NB4 (cell line): ENCODE results near the gene ADGRL3.

Experiments used
- POLR2A ChIP-seq: IDR thresholded peaks from 2 replicates; pipeline ENCODE4 v1.6.1; 2011; ENCODE audit warnings: mild to moderate bottlenecking; ENCODE audit not compliant: insufficient read length; ENCODE audit errors: extremely low read depth
- TF ChIP-seq, protein P1 (sequence below): IDR thresholded peaks from one replicate; pipeline ENCODE4 v1.5.1; 2012; ENCODE audit warnings: low read depth, low read length
- TF ChIP-seq, protein P2 (sequence below): IDR thresholded peaks from 2 replicates; pipeline ENCODE4 v1.6.1; 2011; ENCODE audit warnings: low read depth, low read length

DNA sequence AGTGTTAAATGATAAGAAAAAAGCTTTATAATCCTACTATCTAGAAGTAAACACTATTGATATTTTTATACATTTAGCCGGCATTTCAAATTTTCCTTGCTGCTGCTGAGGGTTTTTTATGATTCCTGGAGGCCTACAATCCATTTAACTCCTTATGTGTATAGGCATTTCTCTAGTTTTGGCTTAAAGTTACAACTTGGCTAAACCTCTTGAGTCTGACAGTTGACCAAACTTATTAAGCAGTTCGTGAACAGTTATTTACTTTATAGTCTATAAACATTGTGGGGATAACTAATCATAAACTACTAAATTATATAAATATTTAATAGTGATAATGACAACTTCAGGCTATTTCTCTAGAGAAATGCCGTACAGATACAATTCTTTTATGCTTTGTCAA is 141.9 kb downstream of the ADGRL3 start:
- no peak for TF ChIP-seq POLR2A
- TF ChIP-seq, protein P1, sequence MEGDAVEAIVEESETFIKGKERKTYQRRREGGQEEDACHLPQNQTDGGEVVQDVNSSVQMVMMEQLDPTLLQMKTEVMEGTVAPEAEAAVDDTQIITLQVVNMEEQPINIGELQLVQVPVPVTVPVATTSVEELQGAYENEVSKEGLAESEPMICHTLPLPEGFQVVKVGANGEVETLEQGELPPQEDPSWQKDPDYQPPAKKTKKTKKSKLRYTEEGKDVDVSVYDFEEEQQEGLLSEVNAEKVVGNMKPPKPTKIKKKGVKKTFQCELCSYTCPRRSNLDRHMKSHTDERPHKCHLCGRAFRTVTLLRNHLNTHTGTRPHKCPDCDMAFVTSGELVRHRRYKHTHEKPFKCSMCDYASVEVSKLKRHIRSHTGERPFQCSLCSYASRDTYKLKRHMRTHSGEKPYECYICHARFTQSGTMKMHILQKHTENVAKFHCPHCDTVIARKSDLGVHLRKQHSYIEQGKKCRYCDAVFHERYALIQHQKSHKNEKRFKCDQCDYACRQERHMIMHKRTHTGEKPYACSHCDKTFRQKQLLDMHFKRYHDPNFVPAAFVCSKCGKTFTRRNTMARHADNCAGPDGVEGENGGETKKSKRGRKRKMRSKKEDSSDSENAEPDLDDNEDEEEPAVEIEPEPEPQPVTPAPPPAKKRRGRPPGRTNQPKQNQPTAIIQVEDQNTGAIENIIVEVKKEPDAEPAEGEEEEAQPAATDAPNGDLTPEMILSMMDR, result no peak
- TF ChIP-seq, protein P2, sequence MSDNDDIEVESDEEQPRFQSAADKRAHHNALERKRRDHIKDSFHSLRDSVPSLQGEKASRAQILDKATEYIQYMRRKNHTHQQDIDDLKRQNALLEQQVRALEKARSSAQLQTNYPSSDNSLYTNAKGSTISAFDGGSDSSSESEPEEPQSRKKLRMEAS, result no peak
